H1 (cell line): Measurements from ENCODE around the gene RABGAP1. TPM values are rescaled to one million over a fixed set of nuclear protein-coding genes. Genes with fewer than 3 reads are reported as not detected.

Experiments used
- ATF3 ChIP-seq: IDR thresholded peaks from 2 replicates; pipeline ENCODE4 v1.6.1; 2011; ENCODE audit warnings: low read depth, mild to moderate bottlenecking, low read length; ENCODE audit not compliant: insufficient read depth
- CTBP2 ChIP-seq: IDR thresholded peaks from 2 replicates; pipeline ENCODE4 v1.7.0; 2011; ENCODE audit warnings: borderline replicate concordance, mild to moderate bottlenecking, moderate library complexity, mixed read lengths, low read length; ENCODE audit not compliant: insufficient read depth, insufficient read length
- CTCF ChIP-seq, 3 experiments: IDR thresholded peaks; 1 replicate in 2 of 3; 2 replicates in 1 of 3; pipeline versions ENCODE4 v1.5.1 to v1.6.1; 2011; ENCODE audit warnings: low read length in 3 of 3, mild to moderate bottlenecking in 3 of 3, inconsistent platforms in 2 of 3, low read depth in 1 of 3, moderate library complexity in 1 of 3; ENCODE audit not compliant: insufficient read depth in 1 of 3; ENCODE audit errors: control extremely low read depth in 1 of 3
- EP300 ChIP-seq, 2 experiments: IDR thresholded peaks; 1 replicate in 1 of 2; 2 replicates in 1 of 2; pipeline ENCODE4 v1.6.1; 2011 to 2012; ENCODE audit warnings: low read depth in 2 of 2, low read length in 2 of 2, mild to moderate bottlenecking in 2 of 2, borderline replicate concordance in 1 of 2, inconsistent platforms in 1 of 2, moderate library complexity in 1 of 2
- FOSL1 ChIP-seq: IDR thresholded peaks from 2 replicates; pipeline ENCODE4 v1.6.1; 2011; ENCODE audit warnings: mild to moderate bottlenecking, low read depth, low read length, moderate library complexity; ENCODE audit not compliant: insufficient read depth
- JUND ChIP-seq: IDR thresholded peaks from 2 replicates; pipeline ENCODE4 v1.6.1; 2011; ENCODE audit warnings: mild to moderate bottlenecking, improper control_type of control experiment, low read length
- PHF8 ChIP-seq: fragments of 200-600 bp; sonication (generic); conservative IDR thresholded peaks from 2 replicates; pipeline ENCODE4 v1.7.1; 2012; ENCODE audit warnings: low read depth, mild to moderate bottlenecking, inconsistent platforms, low read length, moderate library complexity
- POU5F1 ChIP-seq: IDR thresholded peaks from 2 replicates; pipeline ENCODE4 v1.6.1; 2011; ENCODE audit warnings: low read depth, mild to moderate bottlenecking, low read length, moderate library complexity
- RXRA ChIP-seq: IDR thresholded peaks from 2 replicates; pipeline ENCODE4 v1.6.1; 2011; ENCODE audit warnings: low read depth, mild to moderate bottlenecking, low read length, moderate library complexity; ENCODE audit not compliant: insufficient read depth
- SUZ12 ChIP-seq: fragments of 200-600 bp; sonication (generic); IDR thresholded peaks from 2 replicates; pipeline ENCODE4 v1.6.1; 2012; ENCODE audit warnings: mild to moderate bottlenecking, inconsistent platforms, low read length, moderate library complexity, mixed read lengths
- polyA plus RNA-seq, 7 experiments: library from polyadenylated mRNA; depleted of rRNA in 3 of 7; stranded (reverse) in 5 of 7; unstranded in 2 of 7; fragments of >200 nt in 5 of 7; fragments of 200-250 nt in 2 of 7; gene quantifications; 1 replicate in 5 of 7; 2 replicates in 1 of 7; 4 replicates in 1 of 7; pipeline versions ENCODE4 v1.2.1 to v1.2.3, GENCODE V29; 2011 to 2013; ENCODE audit warnings: missing spikeins in 2 of 7, mixed read lengths in 2 of 7
- total RNA-seq: library from RNA; stranded (reverse); fragmentation: NEBNext Ultra II Directional; extraction: Animal tissue kit (Norgen Biotek cat#: 25700); gene quantifications from 2 replicates; pipeline ENCODE4 v1.2.1, GENCODE V29; 2021

Gene RABGAP1
- total and polyA plus RNA-seq, 2 of the 8 experiments (the other 6 are each of a cell fraction or from before 2014, with no cell fraction given): 15.7 to 38.3 TPM

- TF ChIP-seq CTCF (IDR thresholded peaks at IDR 0.05; ENCODE audit: control extremely low read depth in 1 of 3, insufficient read depth in 1 of 3, low read depth in 1 of 3, low read length in 3 of 3): no peak
- no peak for TF ChIP-seq ATF3
- TF ChIP-seq EP300 (IDR thresholded peaks at IDR 0.05; ENCODE audit: borderline replicate concordance in 1 of 2, low read depth in 2 of 2, low read length in 2 of 2): no peak
- no peak for TF ChIP-seq JUND
- no peak for TF ChIP-seq FOSL1
- TF ChIP-seq POU5F1: no peak
- TF ChIP-seq CTBP2: no peak
- TF ChIP-seq SUZ12: no peak
- no peak for TF ChIP-seq RXRA
- TF ChIP-seq PHF8: no peak
Observed at GRCh38 chr9:123033864-123034601, 93.2 kb downstream of the RABGAP1 start (continued).
